Endothelial cell of umbilical vein (primary cell): Measurements from ENCODE around the gene PFKP. TPM values are rescaled to one million over a fixed set of nuclear protein-coding genes. Genes with fewer than 3 reads are reported as not detected.

Experiments used
- BruUV-seq: library from RNA; stranded (reverse); fragments of 400-500 nt; replicated peaks from 2 replicates; lab custom pipeline; 2021; lab: Mats Ljungman, UMichigan
- CTCF ChIA-PET: fragments of 300-600, 350-600 bp; sonication (Branson Sonifier 250); formaldehyde crosslinking; loops from one replicate; lab custom pipeline; 2021; ENCODE audit warnings: antibody characterized with exemption, inconsistent platforms; lab: Charles Lee
- POLR2A ChIA-PET: fragments of 300-600, 350-600 bp; sonication (Branson Sonifier 250); formaldehyde crosslinking; loops from one replicate; lab custom pipeline; 2021; ENCODE audit warnings: antibody characterized with exemption, inconsistent platforms; lab: Charles Lee
- DNase-seq: peaks from one replicate; pipeline ENCODE4 v3.0.0-alpha.2; 2011; ENCODE audit warnings: low read depth, low spot score
- FAIRE-seq: peaks from 2 replicates; lab custom pipeline; 2011; peaks lifted over from hg19 to GRCh38; lab: Jason Lieb, UNC
- H2AFZ ChIP-seq: 2 replicates; pipeline ENCODE4 v1.6.0; 2012; ENCODE audit warnings: low read depth, low read length, control low read depth, inconsistent platforms
- H3K27ac ChIP-seq: 2 replicates; pipeline ENCODE4 v1.5.1; 2011; ENCODE audit warnings: low read depth, mild to moderate bottlenecking, control low read depth, low read length, moderate library complexity; ENCODE audit not compliant: insufficient read depth
- H3K27me3 ChIP-seq, 2 experiments: 2 replicates each; pipeline versions ENCODE4 v1.6.0 to v1.6.1; 2011; ENCODE audit warnings: low read length in 2 of 2, mixed read lengths in 1 of 2; ENCODE audit not compliant: control insufficient read depth in 2 of 2, insufficient read depth in 2 of 2
- H3K36me3 ChIP-seq, 2 experiments: 2 replicates in 1 of 2; 3 replicates in 1 of 2; pipeline ENCODE4 v1.5.1; 2011; ENCODE audit warnings: low read length in 2 of 2, mild to moderate bottlenecking in 1 of 2, moderate library complexity in 1 of 2; ENCODE audit not compliant: control insufficient read depth in 2 of 2, insufficient read depth in 2 of 2; ENCODE audit errors: extremely low read depth in 1 of 2
- H3K4me1 ChIP-seq: 3 replicates; pipeline ENCODE4 v1.5.1; 2011; ENCODE audit warnings: mild to moderate bottlenecking, low read length; ENCODE audit not compliant: control insufficient read depth, insufficient read depth; ENCODE audit errors: extremely low read depth
- H3K4me2 ChIP-seq: 2 replicates; pipeline ENCODE4 v1.6.1; 2011; ENCODE audit warnings: low read length, control low read depth, mixed read lengths; ENCODE audit not compliant: insufficient read depth
- H3K4me3 ChIP-seq, 3 experiments: fragments of 200-600 bp in 1 of 3; sonication (generic), shearing (Covaris generic) in 1 of 3; replicated peaks in 1 of 3; 2 replicates each; pipeline ENCODE4 v1.5.1; 2011 to 2016; ENCODE audit warnings: control low read depth in 3 of 3, low read length in 3 of 3, mild to moderate bottlenecking in 2 of 3, inconsistent platforms in 1 of 3, low read depth in 1 of 3, moderate library complexity in 1 of 3; ENCODE audit not compliant: insufficient read depth in 1 of 3
- H3K79me2 ChIP-seq: 2 replicates; pipeline ENCODE4 v1.6.0; 2012; ENCODE audit warnings: low read length, inconsistent platforms; ENCODE audit not compliant: control insufficient read depth, insufficient read depth
- H3K9ac ChIP-seq: replicated peaks from 2 replicates; pipeline ENCODE3; 2011; ENCODE audit warnings: low read length, control low read depth; ENCODE audit not compliant: insufficient read depth; ENCODE audit errors: extremely low read depth
- H3K9me1 ChIP-seq: replicated peaks from 3 replicates; pipeline ENCODE4 v1.6.0; 2011; ENCODE audit warnings: mild to moderate bottlenecking, low read length; ENCODE audit not compliant: control insufficient read depth, insufficient read depth; ENCODE audit errors: extremely low read depth
- H3K9me3 ChIP-seq: replicated peaks from 2 replicates; pipeline ENCODE4 v1.5.1; 2012; ENCODE audit warnings: low read length, inconsistent platforms; ENCODE audit not compliant: control insufficient read depth, insufficient read depth
- H4K20me1 ChIP-seq: replicated peaks from 2 replicates; pipeline ENCODE3; 2011; ENCODE audit warnings: mild to moderate bottlenecking, low read length; ENCODE audit not compliant: control insufficient read depth, insufficient read depth; ENCODE audit errors: extremely low read depth
- EZH2 ChIP-seq: IDR thresholded peaks from 2 replicates; pipeline ENCODE4 v1.6.1; 2012; ENCODE audit warnings: borderline replicate concordance, low read depth, mild to moderate bottlenecking, moderate library complexity, low read length, inconsistent platforms; ENCODE audit not compliant: severe bottlenecking
- GATA2 ChIP-seq: IDR thresholded peaks from 2 replicates; pipeline ENCODE4 v1.7.0; 2011; ENCODE audit warnings: low read depth, mild to moderate bottlenecking, moderate library complexity, mixed read lengths, low read length; ENCODE audit not compliant: insufficient read length, insufficient read depth
- POLR2A ChIP-seq: IDR thresholded peaks from 2 replicates; pipeline ENCODE4 v1.6.1; 2012; ENCODE audit warnings: low read depth, mild to moderate bottlenecking, control low read depth, low read length
- POLR2AphosphoS5 ChIP-seq: IDR thresholded peaks from 2 replicates; pipeline ENCODE4 v1.6.1; 2012; ENCODE audit warnings: low read depth, mild to moderate bottlenecking, control low read depth, low read length, moderate library complexity; ENCODE audit not compliant: insufficient read depth
- dilution Hi-C: fragments of 300-500 bp; cut with MboI; formaldehyde crosslinking; loops from one replicate; pipeline ENCODE4 v1.15.0; 2019; ENCODE audit warnings: low sequenced_read_pairs; ENCODE audit not compliant: extremely low pct_ligation_motif_present
- intact Hi-C: fragments of 100-400 bp; cut with micrococcal nuclease; formaldehyde crosslinking; loops from one replicate; pipeline ENCODE4 v1.10.0; 2022
- polyA plus RNA-seq, 4 experiments: library from polyadenylated mRNA; depleted of rRNA in 3 of 4; stranded (reverse) in 3 of 4; unstranded in 1 of 4; fragments of >200 nt; gene quantifications; 2 replicates each; pipeline versions ENCODE4 v1.2.1 to v1.2.3, GENCODE V29; 2011 to 2012; ENCODE audit warnings: missing spikeins in 1 of 4
- total RNA-seq: library from RNA; stranded (reverse); gene quantifications from 2 replicates; pipeline ENCODE4 v1.2.3, GENCODE V29; 2021
- TF ChIP-seq, protein P1 (sequence below), 2 donors: IDR thresholded peaks; 1 replicate in 1 of 2; 2 replicates in 1 of 2; pipeline ENCODE4 v1.5.1; 2011; ENCODE audit warnings: low read length in 2 of 2, mild to moderate bottlenecking in 2 of 2, moderate library complexity in 2 of 2, control low read depth in 1 of 2, inconsistent platforms in 1 of 2, low read depth in 1 of 2; ENCODE audit not compliant: insufficient read depth in 1 of 2; ENCODE audit errors: extremely low read depth in 1 of 2

The PFKP gene
- total and polyA plus RNA-seq, 2 donors (not counting 3 experiments of a cell fraction or from before 2014, with no cell fraction given) = 185 to 359 TPM

DNA sequence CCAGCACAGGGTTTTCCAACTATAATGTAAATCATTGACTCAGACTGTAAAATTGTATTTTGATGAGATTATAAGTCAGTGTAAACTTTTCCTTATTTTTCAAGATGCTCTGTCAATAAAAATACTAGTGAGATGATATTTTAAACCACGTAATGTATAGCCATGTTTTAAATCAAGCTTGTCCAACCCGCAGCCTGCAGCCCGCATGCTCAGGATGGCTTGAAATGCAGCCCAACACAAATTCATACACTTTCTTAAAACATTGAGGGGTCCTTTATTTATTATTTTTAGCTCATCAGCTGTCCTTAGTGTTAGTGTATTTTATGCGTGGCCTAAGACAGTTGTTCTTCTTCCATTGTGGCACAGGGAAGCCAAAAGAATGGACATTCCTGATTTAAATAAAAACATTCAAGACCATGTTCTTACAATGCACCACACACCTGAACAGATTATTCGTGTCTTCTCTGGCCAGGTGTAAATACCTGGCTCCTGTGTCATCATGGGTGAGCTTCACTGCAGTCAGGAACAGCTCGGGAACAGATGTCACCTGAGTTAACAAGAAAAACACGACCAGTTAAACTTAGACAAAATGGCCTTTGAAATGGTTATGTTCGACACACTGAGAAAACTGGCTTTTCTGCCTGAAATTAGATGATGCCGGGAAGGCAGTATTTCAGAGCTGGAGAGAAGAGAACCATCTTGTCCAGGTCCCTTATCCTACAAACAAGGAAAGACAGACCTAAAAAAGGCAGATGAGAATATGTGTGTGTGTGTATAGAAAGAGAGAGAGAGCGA lies 99.3 kb downstream of the PFKP start:
- dilution Hi-C loops = no loop called here
- Histone ChIP-seq H3K9ac (no peak overlapping the region), H3K36me3 (peaks cover 29 to 41% of the 10 kb centered on the region in 2 experiments), H3K27ac (no peak overlapping the region), H3K9me1 (no peaks in the 10 kb centered on the region), H3K4me3 (no peak overlapping the region), H3K9me3 (no peaks in the 10 kb centered on the region), H2AFZ (no peak overlapping the region), H3K4me2 (no peak overlapping the region), H3K4me1 (peaks cover 8% of the 10 kb centered on the region), H4K20me1 (no peaks in the 10 kb centered on the region), H3K27me3 (no peaks in the 10 kb centered on the region), H3K79me2 (peaks cover 38% of the 10 kb centered on the region)
- no TSS peak for BruUV-seq
- no peak for DNase-seq
- ChIA-PET CTCF (no interaction called here), POLR2A (no interaction called here)
- TF ChIP-seq GATA2 = no peak
- no peak for TF ChIP-seq POLR2AphosphoS5
- TF ChIP-seq POLR2A = no peak
- no peak for FAIRE-seq
- intact Hi-C loops = no loop called here

- Histone ChIP-seq H3K79me2 (peaks cover 41% of the 10 kb centered on the region), H3K4me1 (peaks cover 8% of the 10 kb centered on the region), H3K36me3 (peaks cover 24 to 38% of the 10 kb centered on the region in 2 experiments), H3K4me2 (no peak overlapping the region), H3K9ac (no peak overlapping the region), H3K4me3 (no peak overlapping the region), H3K27me3 (no peaks in the 10 kb centered on the region), H3K9me3 (no peaks in the 10 kb centered on the region), H4K20me1 (no peaks in the 10 kb centered on the region), H3K9me1 (no peaks in the 10 kb centered on the region), H3K27ac (no peak overlapping the region), H2AFZ (no peak overlapping the region)
- dilution Hi-C loops (no loop called here), intact Hi-C loops (no loop called here)
- CTCF ChIA-PET = no interaction called here
- POLR2A ChIA-PET = no interaction called here
- no peak for FAIRE-seq
- no TSS peak for BruUV-seq
- DNase-seq = no peak
- TF ChIP-seq EZH2 = no peak
- TF ChIP-seq, protein P1, sequence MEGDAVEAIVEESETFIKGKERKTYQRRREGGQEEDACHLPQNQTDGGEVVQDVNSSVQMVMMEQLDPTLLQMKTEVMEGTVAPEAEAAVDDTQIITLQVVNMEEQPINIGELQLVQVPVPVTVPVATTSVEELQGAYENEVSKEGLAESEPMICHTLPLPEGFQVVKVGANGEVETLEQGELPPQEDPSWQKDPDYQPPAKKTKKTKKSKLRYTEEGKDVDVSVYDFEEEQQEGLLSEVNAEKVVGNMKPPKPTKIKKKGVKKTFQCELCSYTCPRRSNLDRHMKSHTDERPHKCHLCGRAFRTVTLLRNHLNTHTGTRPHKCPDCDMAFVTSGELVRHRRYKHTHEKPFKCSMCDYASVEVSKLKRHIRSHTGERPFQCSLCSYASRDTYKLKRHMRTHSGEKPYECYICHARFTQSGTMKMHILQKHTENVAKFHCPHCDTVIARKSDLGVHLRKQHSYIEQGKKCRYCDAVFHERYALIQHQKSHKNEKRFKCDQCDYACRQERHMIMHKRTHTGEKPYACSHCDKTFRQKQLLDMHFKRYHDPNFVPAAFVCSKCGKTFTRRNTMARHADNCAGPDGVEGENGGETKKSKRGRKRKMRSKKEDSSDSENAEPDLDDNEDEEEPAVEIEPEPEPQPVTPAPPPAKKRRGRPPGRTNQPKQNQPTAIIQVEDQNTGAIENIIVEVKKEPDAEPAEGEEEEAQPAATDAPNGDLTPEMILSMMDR (IDR thresholded peaks at IDR 0.05; ENCODE audit: extremely low read depth in 1 of 2, insufficient read depth in 1 of 2, low read depth in 1 of 2, low read length in 2 of 2) = no peak
- no peak for TF ChIP-seq POLR2AphosphoS5
Observed at GRCh38 chr10:3167611-3168330, 100.4 kb downstream of the PFKP start.
